HCT116 (cell line): ENCODE results near the gene PHACTR4. TPM values are rescaled to one million over a fixed set of nuclear protein-coding genes. Genes with fewer than 3 reads are reported as not detected.
"Not testable (repeated sequence)": the region's sequence is repeated elsewhere in the genome, so short reads cannot be mapped to it uniquely, and the experiment has no call there.

Experiments used
- ATAC-seq: fragments of 200-7000 bp; cut with Tn5 transposase; 2 replicates; pipeline ENCODE4 v1.9.1; 2020; ENCODE audit warnings: mild to moderate bottlenecking, moderate library complexity
- BruUV-seq: library from RNA; stranded (reverse); fragments of 400-500 nt; replicated peaks from 2 replicates; lab custom pipeline; 2021; lab: Mats Ljungman, UMichigan
- CTCF ChIA-PET: fragments of 300-600 bp; sonication (Branson Sonifier 250); formaldehyde crosslinking; loops from one replicate; lab custom pipeline; 2021; ENCODE audit warnings: antibody characterized with exemption; lab: Charles Lee
- POLR2A ChIA-PET: fragments of 300-600, 350-600 bp; sonication (Branson Sonifier 250); formaldehyde crosslinking; loops from one replicate; lab custom pipeline; 2021; ENCODE audit warnings: antibody characterized with exemption; lab: Charles Lee
- RAD21 ChIA-PET, 2 experiments: fragments of 300-600 bp; sonication (Branson Sonifier 250); formaldehyde crosslinking; loops; one replicate each; lab custom pipeline; 2023; ENCODE audit warnings: low total read pairs in 2 of 2; ENCODE audit not compliant: uncharacterized antibody in 2 of 2, unreplicated experiment in 2 of 2, low non-redundant PET in 1 of 2; lab: Charles Lee
- DNase-seq: peaks from one replicate; pipeline ENCODE4 v3.0.0-alpha.2; 2010; ENCODE audit warnings: low read depth, low spot score
- H2AFZ ChIP-seq: fragments of 200-600 bp; shearing (Covaris generic), sonication (generic); 2 replicates; pipeline ENCODE4 v1.6.1; 2017; ENCODE audit warnings: low read depth, mixed run types, mixed read lengths, antibody characterized with exemption, low read length; ENCODE audit not compliant: poor library complexity, severe bottlenecking
- H3K27ac ChIP-seq: 2 replicates; pipeline ENCODE4 v1.5.1; 2012; ENCODE audit warnings: low read depth, low read length
- H3K27me3 ChIP-seq: fragments of 200-600 bp; sonication (generic); 2 replicates; pipeline ENCODE4 v1.6.1; 2016; ENCODE audit warnings: mixed run types, low read length, mixed read lengths; ENCODE audit not compliant: insufficient read depth
- H3K36me3 ChIP-seq, 2 experiments: fragments of 200-500 bp in 1 of 2; fragments of 200-600 bp in 1 of 2; sonication (Bioruptor generic) in 1 of 2; sonication (generic) in 1 of 2; 2 replicates each; pipeline versions ENCODE4 v1.5.1 to v1.6.1; 2014 to 2016; ENCODE audit warnings: low read length in 2 of 2, inconsistent platforms in 1 of 2, mixed read lengths in 1 of 2, mixed run types in 1 of 2; ENCODE audit not compliant: insufficient read depth in 2 of 2, control insufficient read depth in 1 of 2
- H3K4me1 ChIP-seq, 2 experiments: fragments of 200-600 bp in 1 of 2; sonication (generic) in 1 of 2; 2 replicates each; pipeline versions ENCODE4 v1.5.1 to v1.6.1; 2012 to 2017; ENCODE audit warnings: low read length in 2 of 2, inconsistent platforms in 1 of 2, mild to moderate bottlenecking in 1 of 2, mixed read lengths in 1 of 2, mixed run types in 1 of 2, moderate library complexity in 1 of 2; ENCODE audit not compliant: insufficient read depth in 2 of 2, control insufficient read depth in 1 of 2
- H3K4me2 ChIP-seq: fragments of 200-600 bp; sonication (generic); 2 replicates; pipeline ENCODE4 v1.6.1; 2017; ENCODE audit warnings: mixed run types, low read length, mixed read lengths
- H3K4me3 ChIP-seq, 2 experiments: fragments of 200-600 bp in 1 of 2; sonication (generic) in 1 of 2; replicated peaks in 1 of 2; 2 replicates each; pipeline ENCODE4 v1.5.1; 2011 to 2016; ENCODE audit warnings: low read length in 2 of 2, control low read depth in 1 of 2, low read depth in 1 of 2, mild to moderate bottlenecking in 1 of 2, mixed read lengths in 1 of 2, mixed run types in 1 of 2
- H3K79me2 ChIP-seq: fragments of 200-600 bp; sonication (generic); 2 replicates; pipeline ENCODE4 v1.6.1; 2017; ENCODE audit warnings: mild to moderate bottlenecking, mixed run types, low read length, moderate library complexity, mixed read lengths; ENCODE audit not compliant: insufficient read depth
- H3K9ac ChIP-seq: fragments of 200-600 bp; sonication (generic); 2 replicates; pipeline ENCODE4 v1.6.1; 2016; ENCODE audit warnings: low read length, mixed read lengths
- H3K9me2 ChIP-seq: fragments of 200-600 bp; sonication (generic), shearing (Covaris generic); 2 replicates; pipeline ENCODE4 v1.6.1; 2017; ENCODE audit warnings: mixed run types, mild to moderate bottlenecking, moderate library complexity; ENCODE audit not compliant: insufficient read depth
- H3K9me3 ChIP-seq, 2 experiments: fragments of 200-500 bp in 1 of 2; fragments of 200-600 bp in 1 of 2; sonication (Bioruptor generic) in 1 of 2; sonication (generic) in 1 of 2; 2 replicates each; pipeline ENCODE4 v1.6.1; 2014 to 2017; ENCODE audit warnings: low read length in 2 of 2, mixed read lengths in 2 of 2, inconsistent platforms in 1 of 2, low read depth in 1 of 2, mild to moderate bottlenecking in 1 of 2, mixed run types in 1 of 2, moderate library complexity in 1 of 2; ENCODE audit not compliant: control insufficient read depth in 1 of 2, insufficient read depth in 1 of 2
- H4K20me1 ChIP-seq: fragments of 200-600 bp; sonication (generic), shearing (Covaris generic); 2 replicates; pipeline ENCODE4 v1.6.1; 2017; ENCODE audit warnings: mixed run types, mild to moderate bottlenecking, moderate library complexity; ENCODE audit not compliant: insufficient read depth
- EZH2phosphoT487 ChIP-seq: fragments of 200-600 bp; IDR thresholded peaks from 2 replicates; pipeline ENCODE4 v1.6.1; 2018; ENCODE audit warnings: antibody characterized with exemption, borderline replicate concordance
- JUND ChIP-seq: IDR thresholded peaks from 2 replicates; pipeline ENCODE4 v1.6.1; 2012
- POLR2A ChIP-seq: IDR thresholded peaks from 2 replicates; pipeline ENCODE4 v1.7.0; 2011; ENCODE audit warnings: borderline replicate concordance; ENCODE audit not compliant: insufficient read depth, insufficient read length; ENCODE audit errors: extremely low read depth
- intact Hi-C: fragments of 100-400 bp; cut with micrococcal nuclease; formaldehyde crosslinking; loops from 2 replicates; pipeline ENCODE4 v1.10.0; 2022
- total RNA-seq: library from RNA; stranded (reverse); gene quantifications from one replicate; pipeline ENCODE4 v1.2.1, GENCODE V29; 2021; ENCODE audit not compliant: unreplicated experiment
- TF ChIP-seq, protein P1 (sequence below): IDR thresholded peaks from 2 replicates; pipeline ENCODE4 v1.6.1; 2012; ENCODE audit warnings: low read depth

PHACTR4 gene
- total RNA-seq, 1 experiment from 2014 or later = 36.0 TPM

DNA sequence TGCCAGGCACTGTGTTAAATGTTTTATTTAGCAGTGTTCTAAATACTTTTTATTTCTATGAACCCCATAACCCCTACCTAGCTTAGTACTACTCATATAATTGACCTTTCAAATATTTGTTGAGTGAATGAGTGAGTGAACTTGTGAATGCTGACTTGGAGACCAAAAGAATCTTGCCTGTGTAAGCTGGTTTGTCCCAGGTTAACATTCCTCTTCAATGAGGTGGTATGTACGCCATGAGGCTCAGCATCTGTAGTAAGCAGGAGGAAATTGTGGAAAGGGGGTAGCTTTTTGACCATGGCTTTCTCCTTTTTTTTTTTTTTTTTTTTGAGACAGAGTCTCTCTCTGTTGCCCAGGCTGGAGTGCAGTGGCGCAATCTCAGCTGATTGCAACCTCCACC is 26.1 kb upstream of the PHACTR4 start (continued):
- TF ChIP-seq, protein P1, sequence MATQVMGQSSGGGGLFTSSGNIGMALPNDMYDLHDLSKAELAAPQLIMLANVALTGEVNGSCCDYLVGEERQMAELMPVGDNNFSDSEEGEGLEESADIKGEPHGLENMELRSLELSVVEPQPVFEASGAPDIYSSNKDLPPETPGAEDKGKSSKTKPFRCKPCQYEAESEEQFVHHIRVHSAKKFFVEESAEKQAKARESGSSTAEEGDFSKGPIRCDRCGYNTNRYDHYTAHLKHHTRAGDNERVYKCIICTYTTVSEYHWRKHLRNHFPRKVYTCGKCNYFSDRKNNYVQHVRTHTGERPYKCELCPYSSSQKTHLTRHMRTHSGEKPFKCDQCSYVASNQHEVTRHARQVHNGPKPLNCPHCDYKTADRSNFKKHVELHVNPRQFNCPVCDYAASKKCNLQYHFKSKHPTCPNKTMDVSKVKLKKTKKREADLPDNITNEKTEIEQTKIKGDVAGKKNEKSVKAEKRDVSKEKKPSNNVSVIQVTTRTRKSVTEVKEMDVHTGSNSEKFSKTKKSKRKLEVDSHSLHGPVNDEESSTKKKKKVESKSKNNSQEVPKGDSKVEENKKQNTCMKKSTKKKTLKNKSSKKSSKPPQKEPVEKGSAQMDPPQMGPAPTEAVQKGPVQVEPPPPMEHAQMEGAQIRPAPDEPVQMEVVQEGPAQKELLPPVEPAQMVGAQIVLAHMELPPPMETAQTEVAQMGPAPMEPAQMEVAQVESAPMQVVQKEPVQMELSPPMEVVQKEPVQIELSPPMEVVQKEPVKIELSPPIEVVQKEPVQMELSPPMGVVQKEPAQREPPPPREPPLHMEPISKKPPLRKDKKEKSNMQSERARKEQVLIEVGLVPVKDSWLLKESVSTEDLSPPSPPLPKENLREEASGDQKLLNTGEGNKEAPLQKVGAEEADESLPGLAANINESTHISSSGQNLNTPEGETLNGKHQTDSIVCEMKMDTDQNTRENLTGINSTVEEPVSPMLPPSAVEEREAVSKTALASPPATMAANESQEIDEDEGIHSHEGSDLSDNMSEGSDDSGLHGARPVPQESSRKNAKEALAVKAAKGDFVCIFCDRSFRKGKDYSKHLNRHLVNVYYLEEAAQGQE = no peak
- TF ChIP-seq JUND = no peak
- TF ChIP-seq EZH2phosphoT487 = no peak
- no peak for TF ChIP-seq POLR2A

DNA sequence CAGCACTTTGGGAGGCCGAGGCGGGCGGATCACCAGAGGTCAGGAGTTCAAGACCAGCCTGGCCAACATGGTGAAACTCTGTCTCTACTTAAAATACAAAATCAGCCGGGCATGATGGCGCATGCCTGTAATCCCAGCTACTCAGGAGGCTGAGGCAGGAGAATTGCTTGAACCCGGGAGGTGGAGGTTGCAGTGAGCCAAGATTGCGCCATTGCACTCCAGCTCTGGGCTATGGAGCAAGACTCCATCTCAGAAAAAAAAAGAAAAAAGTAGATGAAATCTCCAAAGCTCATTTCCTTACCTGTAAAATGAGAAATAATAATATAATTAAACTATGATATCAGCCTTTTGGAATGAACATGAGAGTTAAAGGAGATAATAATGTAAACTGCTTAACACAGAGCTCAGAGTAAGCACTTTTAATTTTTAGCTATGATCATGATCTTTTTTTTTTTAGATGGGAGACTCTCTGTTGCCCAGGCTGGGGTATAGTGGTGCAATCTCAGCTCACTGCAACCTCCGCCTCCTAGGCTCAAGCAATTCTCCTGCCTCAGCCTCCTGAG is 16.2 kb upstream of the PHACTR4 start:
- intact Hi-C loops = loop anchor here (5.0 kb wide), 1 partner anchor 106 kb away; no protein-coding TSS in a partner anchor
- Histone ChIP-seq H3K4me2 (peak overlapping the region; percentile 68), H3K27ac (peak overlapping the region; percentile 94), H3K4me1 (peaks cover 27 to 41% of the 10 kb centered on the region in 2 experiments), H3K4me3 (0 out of 4 replicates have a peak overlapping the region, but pooled peaks of 1 of the 2 experiments have one; percentile 10)
- H3K9ac ChIP-seq, H2AFZ ChIP-seq, H3K36me3 ChIP-seq, H3K27me3 ChIP-seq, H3K9me3 ChIP-seq, DNase-seq, ATAC-seq, RAD21 ChIA-PET, H3K9me2 ChIP-seq, H4K20me1 ChIP-seq, H3K79me2 ChIP-seq, BruUV-seq: not testable (repeated sequence)
- ChIA-PET CTCF (interaction anchor here (2.1 kb wide), 1 partner anchor 10 kb away, joined by 5 read pairs; no protein-coding TSS in a partner anchor), POLR2A (interaction anchor here (0.7 to 2.8 kb wide), 3 partner anchors 12 to 295 kb away, joined by 4 to 14 read pairs (median 8); partner anchors contain the start of genes PHACTR4 and RNU11)
